GM23248 (cell line): ENCODE results near the gene THAP7. TPM values are rescaled to one million over a fixed set of nuclear protein-coding genes. Genes with fewer than 3 reads are reported as not detected.

Experiments
- DNase-seq: peaks from one replicate; pipeline ENCODE4 v3.0.0-alpha.2; 2015
- H2AFZ ChIP-seq: fragments of 200-600 bp; sonication (generic); 2 replicates; pipeline ENCODE4 v1.6.1; 2016; ENCODE audit warnings: antibody characterized with exemption
- H3F3A ChIP-seq: fragments of 200-600 bp; sonication (generic); 2 replicates; pipeline ENCODE4 v1.6.1; 2016; ENCODE audit warnings: mild to moderate bottlenecking, antibody characterized with exemption, mixed run types; ENCODE audit not compliant: insufficient read depth
- H3K27ac ChIP-seq: fragments of 200-600 bp; sonication (generic); 2 replicates; pipeline ENCODE4 v1.5.1; 2016; ENCODE audit warnings: mild to moderate bottlenecking
- H3K27me3 ChIP-seq: fragments of 200-600 bp; sonication (generic); replicated peaks from 2 replicates; pipeline ENCODE4 v1.6.1; 2016; ENCODE audit warnings: mild to moderate bottlenecking; ENCODE audit not compliant: insufficient read depth
- H3K36me3 ChIP-seq: fragments of 200-600 bp; sonication (generic); 2 replicates; pipeline ENCODE4 v1.6.1; 2016; ENCODE audit warnings: low read depth, mild to moderate bottlenecking
- H3K4me1 ChIP-seq: fragments of 200-600 bp; sonication (generic); 2 replicates; pipeline ENCODE4 v1.6.1; 2016; ENCODE audit warnings: mild to moderate bottlenecking; ENCODE audit not compliant: insufficient read depth
- H3K4me2 ChIP-seq: fragments of 200-600 bp; sonication (generic); one replicate; pipeline ENCODE4 v1.6.1; 2016; ENCODE audit warnings: mild to moderate bottlenecking; ENCODE audit not compliant: unreplicated experiment
- H3K4me3 ChIP-seq: fragments of 200-600 bp; sonication (generic); 2 replicates; pipeline ENCODE4 v1.5.1; 2016; ENCODE audit warnings: mild to moderate bottlenecking
- H3K79me2 ChIP-seq: fragments of 200-600 bp; sonication (generic); 2 replicates; pipeline ENCODE4 v1.6.1; 2016; ENCODE audit warnings: mild to moderate bottlenecking; ENCODE audit not compliant: insufficient read depth
- H3K9ac ChIP-seq: fragments of 200-600 bp; sonication (generic); 2 replicates; pipeline ENCODE4 v1.6.1; 2016; ENCODE audit warnings: mild to moderate bottlenecking
- H3K9me2 ChIP-seq: fragments of 200-600 bp; sonication (generic); 2 replicates; pipeline ENCODE4 v1.6.1; 2016; ENCODE audit warnings: mixed run types, mild to moderate bottlenecking, moderate library complexity; ENCODE audit not compliant: insufficient read depth
- H3K9me3 ChIP-seq: fragments of 200-600 bp; sonication (generic); one replicate; pipeline ENCODE4 v1.6.1; 2017; ENCODE audit warnings: low read depth
- H4K20me1 ChIP-seq: fragments of 200-600 bp; sonication (generic); 2 replicates; pipeline ENCODE4 v1.6.0; 2016; ENCODE audit not compliant: insufficient read depth
- EZH2 ChIP-seq: fragments of 200-600 bp; sonication (generic); IDR thresholded peaks from 2 replicates; pipeline ENCODE4 v1.6.1; 2018; ENCODE audit warnings: antibody characterized with exemption, mild to moderate bottlenecking; ENCODE audit not compliant: insufficient read depth, poor library complexity, severe bottlenecking
- EZH2phosphoT487 ChIP-seq: fragments of 200-600 bp; sonication (generic); IDR thresholded peaks from 2 replicates; pipeline ENCODE4 v1.6.1; 2018; ENCODE audit warnings: antibody characterized with exemption, moderate library complexity, mild to moderate bottlenecking, low read depth; ENCODE audit not compliant: insufficient read depth
- WGBS, 2 experiments: methylation state at CpG; one replicate each; pipeline ENCODE4 v1.1.6; 2015 to 2017; ENCODE audit warnings: low lambda C conversion rate in 2 of 2, low coverage in 1 of 2; ENCODE audit errors: missing lambda C conversion rate in 2 of 2; 5-methylcytosine and 5-hydroxymethylcytosine counted together
- in situ Hi-C: fragments of 300-500 bp; cut with MboI; formaldehyde crosslinking; loops from 2 replicates; pipeline ENCODE4 v1.15.0; 2020
- polyA plus RNA-seq: library from polyadenylated mRNA; unstranded; fragments of >200 nt; fragmentation: Nextera tagmentation; extraction: Ambion mirVana; gene quantifications from 2 replicates; pipeline ENCODE4 v1.2.1, GENCODE V29; 2016
- total RNA-seq: library from RNA; depleted of rRNA; stranded (reverse); fragments of >200 nt; shearing (Covaris generic); gene quantifications from 2 replicates; pipeline ENCODE4 v1.2.3, GENCODE V29; 2014

The THAP7 gene
- total and polyA plus RNA-seq, 2 experiments from 2014 or later = 27.5 to 32.5 TPM

- WGBS, 2 experiments = 90% methylated on average over 7 of the region's 7 CpGs
- in situ Hi-C loops = no loop called here
- Histone ChIP-seq H3K4me3 (no peak overlapping the region), H3K79me2 (no peaks in the 10 kb centered on the region), H3K9ac (no peak overlapping the region), H2AFZ (no peak overlapping the region), H3F3A (no peaks in the 10 kb centered on the region), H3K9me3 (no peaks in the 10 kb centered on the region), H3K27ac (no peak overlapping the region), H4K20me1 (no peaks in the 10 kb centered on the region), H3K36me3 (no peaks in the 10 kb centered on the region), H3K9me2 (no peaks in the 10 kb centered on the region), H3K4me1 (no peaks in the 10 kb centered on the region), H3K27me3 (peaks cover 7% of the 10 kb centered on the region; the same call in 1 of the 2 replicates), H3K4me2 (no peak overlapping the region)
- TF ChIP-seq EZH2phosphoT487 (no peak), EZH2 (no peak)
- no peak for DNase-seq
These were observed 38.5 kb downstream of the THAP7 start for GRCh38 chr22:20963201-20964052.

DNA sequence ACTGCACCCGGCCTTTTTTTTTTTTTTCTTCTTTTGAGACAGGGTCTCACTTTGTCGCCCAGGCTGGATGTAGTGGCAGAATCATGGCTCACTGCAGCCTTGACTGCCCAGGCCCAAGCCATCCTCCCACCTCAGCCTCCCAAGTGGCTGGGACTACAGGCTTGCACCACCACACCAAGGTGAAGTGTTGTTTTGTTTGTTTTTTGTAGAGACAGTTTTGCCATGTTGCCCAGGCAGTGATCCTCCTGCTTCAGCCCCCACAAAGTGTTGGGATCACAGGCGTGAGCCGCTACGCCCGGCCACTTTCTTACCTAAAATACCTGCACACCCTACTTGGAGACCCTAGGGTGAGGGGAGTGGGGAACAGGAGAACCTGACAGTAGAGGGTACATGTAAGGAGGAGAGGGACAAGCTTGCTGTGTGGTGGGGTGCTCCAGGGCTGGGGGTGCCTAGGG lies 39.4 kb downstream of the THAP7 start:
- Histone ChIP-seq H3K27me3 (peaks cover 7% of the 10 kb centered on the region; the same call in 1 of the 2 replicates), H2AFZ (no peak overlapping the region), H3K4me2 (no peak overlapping the region), H3K9me3 (no peaks in the 10 kb centered on the region), H3K4me1 (no peaks in the 10 kb centered on the region), H3K27ac (no peak overlapping the region), H4K20me1 (no peaks in the 10 kb centered on the region), H3K4me3 (no peak overlapping the region), H3K9ac (no peak overlapping the region), H3K9me2 (no peaks in the 10 kb centered on the region), H3K36me3 (no peaks in the 10 kb centered on the region), H3F3A (no peaks in the 10 kb centered on the region), H3K79me2 (no peaks in the 10 kb centered on the region)
- in situ Hi-C loops = no loop called here
- no peak for DNase-seq
- WGBS, 2 experiments = 85 to 86% methylated on average over 5 to 6 of the region's 6 CpGs
- no peak for TF ChIP-seq EZH2
- TF ChIP-seq EZH2phosphoT487 = no peak

GRCh38 chr22:20960609-20961008 lies 41.3 kb downstream of the THAP7 start:
- no peak for TF ChIP-seq EZH2
- no peak for TF ChIP-seq EZH2phosphoT487
- DNase-seq = no peak
- Histone ChIP-seq H2AFZ (no peak overlapping the region), H3K9me3 (no peaks in the 10 kb centered on the region), H4K20me1 (no peaks in the 10 kb centered on the region), H3K79me2 (no peaks in the 10 kb centered on the region), H3K9me2 (no peaks in the 10 kb centered on the region), H3K27me3 (peaks cover 7% of the 10 kb centered on the region; the same call in 1 of the 2 replicates), H3K9ac (no peak overlapping the region), H3K4me3 (no peak overlapping the region), H3K4me1 (0 out of 2 replicates have a peak, but pooled peaks cover 10% of the 10 kb centered on the region), H3K27ac (no peak overlapping the region), H3K4me2 (no peak overlapping the region), H3K36me3 (no peaks in the 10 kb centered on the region), H3F3A (no peaks in the 10 kb centered on the region)
- WGBS, 2 experiments = 95 to 97% methylated on average over 4 of the region's 4 CpGs
- in situ Hi-C loops = no loop called here

DNA sequence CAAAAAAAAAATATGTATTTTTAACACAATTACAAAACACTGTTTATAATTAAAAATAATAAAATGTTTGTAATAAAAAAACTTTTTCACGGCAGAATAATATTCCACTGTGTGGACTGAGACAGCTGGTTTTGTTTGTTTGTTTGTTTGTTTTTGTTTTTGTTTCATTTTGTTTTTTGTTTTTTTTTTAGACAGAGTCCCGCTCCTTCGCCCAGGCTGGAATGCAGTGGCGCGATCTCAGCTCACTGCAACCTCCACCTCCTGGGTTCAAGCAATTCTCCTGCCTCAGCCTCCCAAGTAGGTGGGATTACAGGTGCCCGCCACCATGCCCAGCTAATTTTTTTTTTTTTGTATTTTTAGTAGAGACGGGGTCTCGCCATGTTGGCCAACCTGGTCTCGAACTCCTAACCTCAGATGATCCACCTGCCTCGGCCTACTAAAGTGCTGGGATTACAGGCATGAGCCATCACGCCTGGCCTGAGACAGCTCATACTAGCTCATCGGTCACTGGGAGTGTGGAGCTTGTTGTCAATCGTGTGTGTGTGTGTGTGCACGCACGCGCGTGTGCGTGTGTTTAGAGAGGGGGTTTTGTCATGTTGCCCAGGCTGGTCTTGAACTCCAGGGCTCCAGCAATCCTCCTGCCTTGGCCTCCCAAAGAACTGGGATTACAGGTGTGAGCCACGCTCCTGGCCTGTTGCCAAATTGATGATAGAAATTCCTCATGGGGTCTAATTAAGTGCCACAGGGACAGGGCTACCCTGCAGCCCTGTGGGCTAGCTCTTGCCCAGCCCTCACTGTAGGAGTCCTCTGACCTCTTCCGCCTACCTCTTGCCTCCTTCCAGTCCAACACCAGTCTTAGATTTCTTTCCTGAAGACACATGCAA lies 42.1 kb downstream of the THAP7 start:
- TF ChIP-seq EZH2 = no peak
- TF ChIP-seq EZH2phosphoT487 = no peak
- Histone ChIP-seq H3K27me3 (peaks cover 7% of the 10 kb centered on the region; the same call in 1 of the 2 replicates), H3K36me3 (no peaks in the 10 kb centered on the region), H3K4me2 (no peak overlapping the region), H3K4me3 (no peak overlapping the region), H4K20me1 (no peaks in the 10 kb centered on the region), H3K4me1 (0 out of 2 replicates have a peak, but pooled peaks cover 10% of the 10 kb centered on the region), H3K27ac (no peak overlapping the region), H3K79me2 (peaks cover 2% of the 10 kb centered on the region; the same call in 1 of the 2 replicates), H2AFZ (no peak overlapping the region), H3K9me3 (no peaks in the 10 kb centered on the region), H3F3A (no peaks in the 10 kb centered on the region), H3K9ac (no peak overlapping the region), H3K9me2 (no peaks in the 10 kb centered on the region)
- no peak for DNase-seq
- in situ Hi-C loops = no loop called here
- 92 to 96% methylated on average over 20 of the region's 20 CpGs for WGBS, 2 experiments
